Caco-2 (cell line): ENCODE data around the gene YPEL3. TPM values are rescaled to one million over a fixed set of nuclear protein-coding genes. Genes with fewer than 3 reads are reported as not detected.

Experiments
- BruUV-seq: library from RNA; stranded (reverse); fragments of 400-500 nt; replicated peaks from 2 replicates; lab custom pipeline; 2021; lab: Mats Ljungman, UMichigan
- CTCF ChIA-PET: fragments of 300-600 bp; sonication (Branson Sonifier 250); formaldehyde crosslinking; loops from one replicate; lab custom pipeline; 2022; ENCODE audit warnings: antibody characterized with exemption; lab: Charles Lee
- POLR2A ChIA-PET: fragments of 300-600 bp; sonication (Branson Sonifier 250); formaldehyde crosslinking; loops from one replicate; lab custom pipeline; 2022; ENCODE audit warnings: antibody characterized with exemption; lab: Charles Lee
- DNase-seq, 2 experiments: peaks; one replicate each; pipeline versions ENCODE4 v3.0.0 to v3.0.0-alpha.2; 2020 to 2022
- H3K27me3 ChIP-seq: replicated peaks from 2 replicates; pipeline ENCODE4 v1.6.0; 2011; ENCODE audit warnings: low read length; ENCODE audit not compliant: control insufficient read depth, insufficient read depth
- H3K36me3 ChIP-seq: 2 replicates; pipeline ENCODE4 v1.5.1; 2011; ENCODE audit warnings: low read length; ENCODE audit not compliant: control insufficient read depth, insufficient read depth
- H3K4me1 ChIP-seq: fragments of 250-450 bp; sonication (Bioruptor Pico); 2 replicates; pipeline ENCODE4 v1.5.1; 2020; ENCODE audit warnings: mild to moderate bottlenecking
- H3K4me3 ChIP-seq: 2 replicates; pipeline ENCODE4 v1.5.1; 2011; ENCODE audit warnings: low read depth, mild to moderate bottlenecking, control low read depth, low read length
- H3K9me3 ChIP-seq: fragments of 250-450 bp; sonication (Bioruptor Pico); 2 replicates; pipeline ENCODE4 v1.5.1; 2020; ENCODE audit warnings: mild to moderate bottlenecking, moderate library complexity
- H3K27ac Mint-ChIP-seq: one replicate; pipeline ENCODE4 v1.8.0; 2022; ENCODE audit warnings: mixed read lengths; ENCODE audit not compliant: unreplicated experiment
- H3K27me3 Mint-ChIP-seq: one replicate; pipeline ENCODE4 v1.8.0; 2022; ENCODE audit warnings: mixed read lengths; ENCODE audit not compliant: insufficient read depth, unreplicated experiment
- H3K36me3 Mint-ChIP-seq: one replicate; pipeline ENCODE4 v1.8.0; 2022; ENCODE audit warnings: mild to moderate bottlenecking, mixed read lengths; ENCODE audit not compliant: insufficient read depth, unreplicated experiment
- H3K4me1 Mint-ChIP-seq: one replicate; pipeline ENCODE4 v1.8.0; 2022; ENCODE audit warnings: low read depth, mixed read lengths; ENCODE audit not compliant: unreplicated experiment
- H3K4me3 Mint-ChIP-seq: one replicate; pipeline ENCODE4 v1.8.0; 2022; ENCODE audit warnings: mild to moderate bottlenecking, moderate library complexity, mixed read lengths; ENCODE audit not compliant: unreplicated experiment
- H3K9me3 Mint-ChIP-seq: one replicate; pipeline ENCODE4 v1.8.0; 2022; ENCODE audit warnings: mixed read lengths; ENCODE audit not compliant: unreplicated experiment
- intact Hi-C: fragments of 100-400 bp; cut with micrococcal nuclease; formaldehyde crosslinking; loops from one replicate; pipeline ENCODE4 v1.10.0; 2022; ENCODE audit not compliant: unreplicated experiment
- total RNA-seq: library from RNA; stranded (reverse); gene quantifications from 2 replicates; pipeline ENCODE4 v1.2.3, GENCODE V29; 2022
- TF ChIP-seq, protein P1 (sequence below), 2 experiments: fragments of 200-600 bp in 1 of 2; IDR thresholded peaks; 1 replicate in 1 of 2; 2 replicates in 1 of 2; pipeline versions ENCODE4 v1.5.1 to v1.8.0; 2011 to 2022; ENCODE audit warnings: antibody characterized with exemption in 1 of 2, control low read depth in 1 of 2, inconsistent platforms in 1 of 2, low read depth in 1 of 2, low read length in 1 of 2, mild to moderate bottlenecking in 1 of 2, moderate library complexity in 1 of 2; ENCODE audit not compliant: insufficient read depth in 1 of 2, severe bottlenecking in 1 of 2, unreplicated experiment in 1 of 2

YPEL3 gene
- total RNA-seq, 1 experiment from 2014 or later: 26.3 TPM

DNA sequence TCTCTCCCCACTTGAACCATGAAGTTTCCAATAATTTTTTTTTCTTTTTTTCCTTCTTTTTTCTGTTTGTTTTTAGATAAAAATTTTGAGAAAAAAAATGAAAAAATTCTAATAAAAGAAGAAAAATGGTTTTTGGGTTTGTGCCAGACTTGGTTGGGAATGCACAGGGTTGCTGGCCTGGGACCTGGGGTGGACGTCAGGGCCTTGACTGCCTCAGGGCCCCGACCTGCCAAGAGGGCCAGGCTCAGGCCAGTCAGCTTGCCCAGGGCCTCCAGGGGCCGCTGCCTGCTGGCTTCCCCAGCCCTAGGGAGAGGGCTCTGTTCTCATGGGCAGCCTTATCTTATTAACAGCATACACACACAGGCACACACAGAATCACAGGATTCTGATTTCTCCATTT, 10.8 kb downstream of the YPEL3 start:
- no peaks in the 10 kb centered on the region for H3K27me3 Mint-ChIP-seq
- DNase-seq: no peak
- H3K27ac Mint-ChIP-seq: no peak overlapping the region
- TF ChIP-seq, protein P1, sequence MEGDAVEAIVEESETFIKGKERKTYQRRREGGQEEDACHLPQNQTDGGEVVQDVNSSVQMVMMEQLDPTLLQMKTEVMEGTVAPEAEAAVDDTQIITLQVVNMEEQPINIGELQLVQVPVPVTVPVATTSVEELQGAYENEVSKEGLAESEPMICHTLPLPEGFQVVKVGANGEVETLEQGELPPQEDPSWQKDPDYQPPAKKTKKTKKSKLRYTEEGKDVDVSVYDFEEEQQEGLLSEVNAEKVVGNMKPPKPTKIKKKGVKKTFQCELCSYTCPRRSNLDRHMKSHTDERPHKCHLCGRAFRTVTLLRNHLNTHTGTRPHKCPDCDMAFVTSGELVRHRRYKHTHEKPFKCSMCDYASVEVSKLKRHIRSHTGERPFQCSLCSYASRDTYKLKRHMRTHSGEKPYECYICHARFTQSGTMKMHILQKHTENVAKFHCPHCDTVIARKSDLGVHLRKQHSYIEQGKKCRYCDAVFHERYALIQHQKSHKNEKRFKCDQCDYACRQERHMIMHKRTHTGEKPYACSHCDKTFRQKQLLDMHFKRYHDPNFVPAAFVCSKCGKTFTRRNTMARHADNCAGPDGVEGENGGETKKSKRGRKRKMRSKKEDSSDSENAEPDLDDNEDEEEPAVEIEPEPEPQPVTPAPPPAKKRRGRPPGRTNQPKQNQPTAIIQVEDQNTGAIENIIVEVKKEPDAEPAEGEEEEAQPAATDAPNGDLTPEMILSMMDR (IDR thresholded peaks at IDR 0.05; ENCODE audit: insufficient read depth in 1 of 2, low read depth in 1 of 2, low read length in 1 of 2, severe bottlenecking in 1 of 2, unreplicated experiment in 1 of 2): no peak
- intact Hi-C loops: no loop called here
- H3K4me1 Mint-ChIP-seq: no peaks in the 10 kb centered on the region
- Histone ChIP-seq H3K36me3 (peaks cover 1% of the 10 kb centered on the region), H3K4me3 (no peak overlapping the region), H3K27me3 (no peaks in the 10 kb centered on the region), H3K9me3 (no peaks in the 10 kb centered on the region), H3K4me1 (peaks cover under 1% of the 10 kb centered on the region; the same call in 1 of the 2 replicates)
- ChIA-PET POLR2A (no interaction called here), CTCF (no interaction called here)
- no peak overlapping the region for H3K4me3 Mint-ChIP-seq
- no TSS peak for BruUV-seq
- H3K9me3 Mint-ChIP-seq: no peaks in the 10 kb centered on the region
- H3K36me3 Mint-ChIP-seq: peaks cover 59% of the 10 kb centered on the region

DNA sequence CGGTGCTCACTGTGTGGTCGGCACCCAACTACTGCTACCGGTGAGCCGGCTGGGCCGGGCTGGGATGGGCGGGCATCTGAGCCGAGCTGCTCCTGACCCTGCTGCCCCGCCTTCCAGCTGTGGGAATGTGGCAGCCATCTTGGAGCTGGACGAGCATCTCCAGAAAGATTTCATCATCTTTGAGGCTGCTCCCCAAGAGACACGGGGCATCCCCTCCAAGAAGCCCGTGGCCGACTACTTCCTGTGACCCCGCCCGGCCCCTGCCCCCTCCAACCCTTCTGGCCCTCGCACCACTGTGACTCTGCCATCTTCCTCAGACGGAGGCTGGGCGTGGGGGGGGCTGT, 11.2 kb downstream of the YPEL3 start:
- peaks cover 1% of the 10 kb centered on the region for H3K36me3 ChIP-seq
- TSS peak; percentile 22 for BruUV-seq
- TF ChIP-seq, protein P1 (IDR thresholded peaks at IDR 0.05; ENCODE audit: insufficient read depth in 1 of 2, low read depth in 1 of 2, low read length in 1 of 2, severe bottlenecking in 1 of 2, unreplicated experiment in 1 of 2): no peak
- intact Hi-C loops: no loop called here
- H3K27me3 Mint-ChIP-seq: no peaks in the 10 kb centered on the region
- H3K9me3 Mint-ChIP-seq: no peaks in the 10 kb centered on the region
- no peak for DNase-seq
- H3K4me1 Mint-ChIP-seq: no peaks in the 10 kb centered on the region
- no peaks in the 10 kb centered on the region for H3K27me3 ChIP-seq
- H3K4me3 ChIP-seq: no peak overlapping the region
- CTCF ChIA-PET: no interaction called here
- POLR2A ChIA-PET: no interaction called here
- no peaks in the 10 kb centered on the region for H3K4me1 ChIP-seq
- no peak overlapping the region for H3K27ac Mint-ChIP-seq
- H3K4me3 Mint-ChIP-seq: no peak overlapping the region
- H3K9me3 ChIP-seq: no peaks in the 10 kb centered on the region
- peaks cover 62% of the 10 kb centered on the region for H3K36me3 Mint-ChIP-seq

- POLR2A ChIA-PET: no interaction called here
- peaks cover 68% of the 10 kb centered on the region for H3K36me3 Mint-ChIP-seq
These were observed 11.8 kb downstream of the YPEL3 start for GRCh38 chr16:30084096-30084815.

More at GRCh38 chr16:30084096-30084815, 11.8 kb downstream of the YPEL3 start:
- H3K4me3 Mint-ChIP-seq: no peak overlapping the region
- TF ChIP-seq, protein P1 (IDR thresholded peaks at IDR 0.05; ENCODE audit: insufficient read depth in 1 of 2, low read depth in 1 of 2, low read length in 1 of 2, severe bottlenecking in 1 of 2, unreplicated experiment in 1 of 2): no peak
- Histone ChIP-seq H3K4me1 (no peaks in the 10 kb centered on the region), H3K4me3 (no peak overlapping the region), H3K36me3 (peaks cover 3% of the 10 kb centered on the region), H3K9me3 (no peaks in the 10 kb centered on the region), H3K27me3 (no peaks in the 10 kb centered on the region)
- H3K27me3 Mint-ChIP-seq: no peaks in the 10 kb centered on the region
- no peak for DNase-seq
- BruUV-seq: no TSS peak
- H3K9me3 Mint-ChIP-seq: no peaks in the 10 kb centered on the region
- intact Hi-C loops: no loop called here
- no peak overlapping the region for H3K27ac Mint-ChIP-seq
- H3K4me1 Mint-ChIP-seq: no peaks in the 10 kb centered on the region
- CTCF ChIA-PET: no interaction called here
